Suppressor macrophage treated with lipopolysaccharide for 1 hour (primary cell): ENCODE results near the gene IPO9.
"Not testable (repeated sequence)": the region's sequence is repeated elsewhere in the genome, so short reads cannot be mapped to it uniquely, and the experiment has no call there.

Experiments
- DNase-seq, 3 donors: peaks; one replicate each; pipeline ENCODE4 v3.0.0-alpha.2; 2020 to 2022

The IPO9 gene

DNA sequence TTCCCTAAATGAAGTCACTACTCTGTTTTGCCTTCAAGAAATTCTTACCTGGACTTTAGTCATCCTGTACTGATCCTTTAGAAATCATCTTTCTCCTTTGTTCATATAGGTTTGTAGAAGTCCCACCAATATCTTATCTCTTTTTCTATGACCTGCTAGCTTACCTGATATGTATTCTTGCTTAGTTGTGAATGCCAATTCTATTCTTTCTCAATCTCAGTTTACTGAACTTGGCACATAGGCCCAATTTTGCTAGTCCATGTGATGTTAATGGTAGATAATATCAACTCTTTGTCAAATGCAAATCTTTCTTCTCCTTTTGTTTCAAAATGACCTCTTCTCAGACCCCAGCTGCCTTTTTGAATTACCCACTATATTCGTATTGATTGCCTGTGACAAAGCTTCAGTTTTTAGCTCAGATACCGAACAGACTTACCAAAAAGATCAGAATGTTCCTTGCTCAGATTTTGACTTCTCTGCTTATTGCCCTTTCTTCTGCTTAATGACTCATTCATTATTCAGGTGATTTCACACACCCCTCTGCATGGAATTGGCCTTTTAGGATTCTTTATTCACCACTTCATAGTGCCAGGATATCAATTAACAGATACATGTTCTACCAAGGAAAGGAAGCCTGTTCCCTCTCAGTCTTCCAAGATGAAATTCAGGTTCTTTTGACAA lies 20.6 kb downstream of the IPO9 start:
- no peak for DNase-seq

DNA sequence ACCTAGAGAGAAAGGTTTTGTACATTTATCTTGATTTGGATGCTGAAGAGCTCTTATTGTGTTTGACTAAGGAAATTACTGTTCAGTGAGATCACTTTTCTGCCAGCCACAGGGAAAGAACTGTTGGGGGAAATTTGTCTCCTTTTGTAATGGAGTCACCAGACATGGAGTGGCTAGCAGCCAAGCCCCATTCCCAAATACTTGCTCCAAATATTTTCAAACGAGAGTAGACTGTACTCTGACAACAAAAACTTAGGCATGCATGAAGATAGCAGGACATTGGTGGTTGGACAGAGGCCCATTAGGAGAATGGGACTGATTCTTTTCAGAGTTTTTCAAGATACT lies 21.1 kb downstream of the IPO9 start:
- DNase-seq: no peak

DNA sequence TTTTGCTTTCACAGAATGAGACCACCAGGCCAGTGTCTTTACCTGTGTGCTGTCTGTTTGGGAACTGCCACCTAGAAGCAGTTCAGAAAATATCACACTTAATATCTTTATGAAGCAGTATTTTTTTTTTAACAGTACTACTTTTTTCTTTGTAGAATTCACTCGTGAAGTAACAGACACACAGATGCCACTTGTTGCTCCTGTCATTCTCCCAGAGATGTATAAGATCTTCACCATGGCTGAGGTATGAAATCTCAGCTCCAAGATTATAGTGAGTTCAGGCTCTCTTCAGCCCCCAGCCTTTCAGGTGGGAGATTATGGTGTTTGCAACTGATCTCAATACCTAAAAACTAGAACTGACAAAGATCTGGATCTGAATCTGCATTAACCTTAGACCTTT lies 23.0 kb downstream of the IPO9 start:
- no peak for DNase-seq

DNA sequence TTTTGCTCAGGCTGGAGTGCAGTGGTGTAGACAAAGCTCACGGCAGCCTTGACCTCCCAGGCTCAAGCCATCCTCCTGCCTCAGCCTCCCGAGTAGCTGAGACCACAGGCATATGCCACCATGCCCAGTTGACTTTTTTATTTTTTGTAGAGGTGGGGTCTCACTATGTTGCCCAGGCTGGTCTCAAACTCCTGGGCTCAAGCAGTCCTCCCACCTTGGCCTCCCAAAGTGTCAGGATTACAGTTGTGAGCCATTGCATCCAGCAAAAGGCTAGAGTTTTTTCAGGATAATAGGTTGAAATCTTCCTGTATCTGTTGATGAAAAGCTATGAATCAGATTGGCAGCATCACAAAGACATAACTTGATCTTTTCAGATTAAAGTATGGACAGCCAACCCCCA lies 27.8 kb downstream of the IPO9 start:
- DNase-seq: not testable (repeated sequence)

DNA sequence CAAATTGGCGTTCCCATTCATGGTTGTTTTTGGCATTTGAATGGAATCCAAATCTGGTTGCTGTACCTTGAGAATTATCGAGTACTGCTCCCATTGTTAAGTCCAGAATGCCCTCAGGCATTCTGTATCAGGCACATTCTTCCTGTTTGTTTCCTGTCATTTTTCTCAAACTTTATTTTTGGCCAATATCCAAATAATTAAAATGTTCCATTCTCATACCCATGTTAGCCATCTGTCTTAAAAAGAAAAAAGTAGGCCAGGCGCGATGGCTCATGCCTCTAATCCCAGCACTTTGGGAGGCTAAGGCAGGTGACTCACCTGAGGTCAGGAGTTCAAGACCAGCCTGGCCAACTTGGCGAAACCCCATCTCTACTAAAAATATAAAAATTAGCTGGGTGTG lies 30.5 kb downstream of the IPO9 start:
- no peak for DNase-seq

DNA sequence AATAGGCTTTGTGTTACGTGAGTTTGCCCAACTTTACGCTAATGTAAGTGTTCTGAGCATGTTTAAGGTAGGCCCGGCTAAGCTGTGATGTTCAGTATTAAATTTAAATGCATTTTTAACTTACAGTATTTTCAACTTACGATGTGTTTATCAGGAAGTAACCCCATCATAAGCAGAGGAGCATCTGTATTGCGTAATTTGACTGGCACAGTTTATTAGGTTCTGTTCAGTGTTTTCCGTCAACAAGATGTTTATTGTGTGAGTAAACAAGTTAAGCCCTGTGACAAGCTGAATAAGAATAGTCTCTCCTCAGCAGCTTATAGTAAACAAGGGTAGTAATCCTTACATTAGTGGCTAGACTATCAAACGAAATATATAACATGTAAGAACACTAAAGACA lies 32.5 kb downstream of the IPO9 start:
- DNase-seq: no peak

DNA sequence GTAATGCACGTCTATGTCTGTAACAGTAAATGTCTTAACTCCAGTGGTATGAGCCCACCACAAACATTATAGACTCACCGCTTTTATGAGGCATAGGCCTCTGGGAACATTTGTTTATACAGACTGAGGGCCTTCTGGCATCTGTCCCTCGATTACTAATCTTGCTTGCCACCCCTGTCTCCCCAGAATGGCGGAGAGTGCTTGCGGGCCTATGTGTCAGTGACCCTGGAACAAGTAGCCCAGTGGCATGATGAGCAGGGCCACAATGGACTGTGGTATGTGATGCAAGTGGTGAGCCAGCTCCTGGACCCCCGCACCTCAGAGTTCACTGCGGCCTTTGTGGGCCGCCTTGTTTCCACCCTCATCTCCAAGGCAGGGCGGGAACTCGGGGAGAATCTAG lies 41.4 kb downstream of the IPO9 start:
- DNase-seq: no peak

DNA sequence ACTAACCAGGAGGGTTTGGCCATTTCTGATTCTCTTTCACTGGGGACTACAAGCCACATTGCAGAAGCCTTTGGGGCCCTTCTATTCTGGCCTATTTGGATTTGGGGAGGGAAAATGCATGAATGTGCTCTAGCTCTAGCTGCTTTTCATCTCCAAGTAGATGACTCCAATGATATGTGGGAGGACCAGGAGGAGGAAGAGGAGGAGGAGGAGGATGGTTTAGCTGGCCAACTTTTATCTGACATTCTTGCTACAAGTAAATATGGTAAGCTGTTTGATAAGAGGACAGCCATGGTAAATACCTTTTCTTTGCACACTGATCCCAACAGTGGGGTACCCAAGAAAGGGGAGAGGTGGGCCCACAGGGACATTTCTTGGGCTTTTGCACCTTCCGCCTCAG lies 45.7 kb downstream of the IPO9 start:
- DNase-seq: no peak

DNA sequence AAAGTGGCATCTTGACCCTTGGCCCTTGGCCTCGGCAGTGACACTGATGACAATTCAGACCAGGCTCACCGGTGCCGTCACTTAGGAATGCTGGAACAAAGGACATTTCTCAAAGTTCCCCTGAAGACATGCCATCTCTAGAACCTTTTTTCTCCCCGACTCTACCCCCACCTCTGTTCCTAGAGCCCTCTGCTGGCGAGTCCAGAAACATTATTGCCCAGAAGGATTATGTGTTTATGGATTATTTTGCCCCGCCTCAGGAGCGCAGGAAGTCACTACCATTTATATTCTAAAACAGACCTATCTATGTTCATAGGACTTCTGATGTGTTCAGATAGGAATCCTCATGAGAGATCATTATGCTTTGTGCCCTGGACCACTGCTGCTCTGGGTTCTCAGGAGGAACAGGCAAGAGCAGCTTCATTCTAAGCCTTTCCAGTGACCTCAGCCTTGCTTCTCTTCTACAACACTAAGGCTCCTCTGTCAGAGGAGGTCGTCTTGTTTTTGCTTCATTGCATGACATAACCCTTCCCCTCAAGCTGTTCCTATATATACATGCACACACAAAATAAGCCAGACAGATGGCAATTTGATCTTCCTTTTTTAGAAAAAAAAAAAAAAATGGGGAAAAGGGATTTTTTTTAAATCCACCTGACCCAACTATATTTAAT lies 47.3 kb downstream of the IPO9 start:
- DNase-seq: peak in 1 of 3 donors; percentile 12

DNA sequence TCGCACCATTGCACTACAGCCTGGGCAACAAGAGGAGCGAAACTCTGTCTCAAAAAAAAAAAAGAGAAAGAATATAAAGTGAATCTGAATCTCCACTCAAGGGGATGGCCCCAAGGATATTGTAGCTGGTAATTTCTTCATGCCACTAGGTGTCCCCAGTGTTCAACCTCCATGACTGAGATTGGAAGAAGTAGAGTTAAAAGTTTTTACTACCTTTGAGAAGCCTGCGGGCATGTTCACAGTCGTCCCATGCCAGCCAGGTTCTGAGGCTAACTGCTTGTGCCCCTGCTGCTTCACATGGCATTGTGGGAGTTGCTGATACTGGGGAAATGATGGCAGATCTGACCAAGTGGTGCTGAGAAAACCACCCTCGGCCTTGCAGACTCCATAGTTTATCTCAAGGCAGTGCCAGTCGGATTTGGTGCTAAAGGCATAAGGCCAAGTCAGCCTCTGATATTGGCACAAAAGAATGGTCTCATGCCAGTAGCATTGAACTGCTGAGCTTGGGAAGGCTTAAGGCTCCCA lies 49.0 kb downstream of the IPO9 start:
- peak; percentile 57 to 66 (median 58) for DNase-seq

DNA sequence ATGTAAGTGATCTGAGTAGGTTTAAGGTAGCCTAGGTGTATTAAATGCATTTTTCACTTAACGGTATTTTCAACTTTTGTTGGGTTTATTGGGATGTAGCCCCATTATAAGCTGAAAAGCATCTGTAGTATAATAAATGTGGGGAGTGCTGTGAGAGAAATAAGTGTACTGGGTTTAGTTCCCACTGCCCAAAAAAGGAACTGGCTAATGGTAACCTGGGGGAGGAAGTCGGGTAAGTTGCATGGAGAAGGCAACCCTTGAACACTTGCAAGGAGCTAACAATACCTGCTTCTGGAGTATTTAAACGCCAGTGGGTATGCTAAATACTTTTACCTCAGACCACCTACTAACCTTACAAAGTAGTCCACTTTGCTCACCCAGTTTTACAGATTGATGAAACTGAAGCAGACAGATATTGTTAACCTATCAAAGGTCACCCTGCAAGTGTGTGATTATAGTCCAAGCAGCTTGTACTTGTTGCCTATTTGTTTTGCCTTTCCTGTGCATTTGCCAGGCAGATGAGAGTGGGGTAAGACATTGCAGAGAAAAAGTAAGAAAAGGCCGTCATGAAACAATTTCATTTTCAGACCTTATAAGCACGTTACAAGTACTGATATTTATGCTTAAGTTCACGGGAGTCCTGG lies 52.1 kb downstream of the IPO9 start:
- DNase-seq: peak in 2 of 3 donors; percentile 13 to 29

DNA sequence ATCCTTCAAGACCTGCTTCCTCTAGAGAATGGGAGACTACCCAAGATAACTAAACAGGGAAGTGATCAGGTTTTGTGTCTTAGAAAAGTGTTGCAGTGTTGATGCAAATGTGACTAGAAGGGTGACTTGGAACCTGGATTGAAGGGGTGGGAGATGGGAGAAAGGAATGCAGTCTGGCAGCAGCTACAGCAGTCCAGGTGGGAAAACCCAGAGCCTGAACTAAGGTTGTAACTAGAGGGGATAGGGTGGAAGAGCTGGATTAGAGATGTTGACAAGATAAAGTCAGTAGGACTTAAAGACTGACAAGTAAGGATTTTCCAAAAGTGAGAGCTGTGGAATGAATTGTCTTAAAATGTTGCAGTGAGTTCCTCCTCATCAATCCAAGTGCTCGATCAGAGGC lies 52.7 kb downstream of the IPO9 start:
- no peak for DNase-seq

DNA sequence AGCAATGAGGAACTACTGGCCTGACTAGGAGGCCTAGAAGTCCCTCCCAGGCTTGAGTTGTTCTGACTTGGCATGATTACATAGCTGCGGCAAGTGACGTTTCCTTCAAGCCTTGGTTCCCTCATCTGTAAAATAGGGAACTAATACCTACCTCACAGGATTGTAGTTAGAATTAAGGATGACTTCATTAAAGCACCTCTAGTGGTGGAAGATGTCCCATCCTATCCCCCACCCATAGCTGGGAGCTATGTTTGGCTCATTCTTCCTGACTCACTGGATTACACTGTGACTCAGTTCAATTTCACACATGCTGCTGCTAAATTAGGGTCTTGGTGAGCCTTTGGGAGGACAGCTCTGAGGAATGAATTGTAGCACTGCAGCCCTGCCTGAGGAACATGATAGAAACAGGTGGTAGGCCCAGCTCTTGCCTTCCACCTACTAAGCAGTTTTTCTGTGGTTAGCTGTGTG lies 53.7 kb downstream of the IPO9 start:
- DNase-seq: peak; percentile 88 to 96 (median 95)

DNA sequence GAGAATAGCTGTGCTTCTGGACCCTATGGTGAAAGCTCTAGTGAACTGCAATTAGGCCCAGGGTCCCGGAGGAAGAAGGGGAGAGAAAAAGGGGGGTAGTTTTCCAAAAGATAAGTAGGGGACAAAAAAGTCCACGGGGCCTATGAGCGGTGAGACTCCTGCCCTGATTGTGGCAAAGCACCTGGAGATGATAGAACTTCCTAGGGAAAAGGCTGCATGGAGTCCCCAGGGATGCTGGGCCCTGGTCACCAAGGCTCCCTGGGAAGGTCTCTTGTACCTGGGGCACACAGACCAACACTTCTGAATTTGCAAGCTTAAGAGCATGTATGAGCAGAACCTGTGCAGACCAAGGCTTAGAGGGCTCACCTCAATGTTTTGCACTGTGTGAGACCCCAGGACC lies 54.3 kb downstream of the IPO9 start:
- no peak for DNase-seq

DNA sequence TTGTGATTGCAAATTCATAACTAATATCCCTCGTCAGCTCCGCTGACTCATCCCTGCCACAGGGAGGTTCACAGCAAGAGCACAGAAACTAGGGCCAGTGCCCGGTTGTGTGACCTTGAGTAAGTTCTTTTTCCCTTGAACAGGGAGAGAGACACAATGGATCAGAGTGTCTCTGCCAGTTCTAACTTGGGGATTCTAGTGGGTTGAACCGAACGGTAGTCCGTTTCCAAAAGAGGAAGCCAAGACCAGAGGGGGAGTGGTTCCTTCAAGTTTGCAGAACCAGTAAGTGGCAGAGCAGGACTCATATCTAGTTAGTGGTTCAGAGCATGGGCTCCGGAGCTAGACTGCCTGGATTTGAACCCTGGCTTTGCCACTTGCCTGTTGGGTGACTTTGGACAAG lies 54.8 kb downstream of the IPO9 start:
- DNase-seq: peak; percentile 81 to 86 (median 81)

DNA sequence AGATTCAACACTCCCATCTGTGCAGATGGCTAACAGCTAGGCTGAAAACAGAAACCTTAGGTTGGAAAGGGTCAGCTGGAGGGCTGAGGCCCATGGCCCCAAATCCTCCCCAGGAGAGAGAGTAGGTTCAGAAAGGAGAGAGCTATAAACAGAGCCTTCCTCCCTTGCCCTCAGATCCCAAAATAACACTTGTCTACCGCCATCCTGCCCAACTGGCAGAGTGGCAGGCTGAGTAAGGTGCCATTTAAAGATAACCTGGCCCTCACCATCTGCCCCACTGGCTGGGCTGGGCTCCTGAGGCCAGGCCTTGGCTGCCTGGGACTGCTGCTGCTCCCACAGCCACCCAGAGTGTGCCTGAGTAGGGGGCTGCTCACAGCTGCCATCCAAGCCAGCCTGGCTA lies 55.5 kb downstream of the IPO9 start:
- no peak for DNase-seq

DNA sequence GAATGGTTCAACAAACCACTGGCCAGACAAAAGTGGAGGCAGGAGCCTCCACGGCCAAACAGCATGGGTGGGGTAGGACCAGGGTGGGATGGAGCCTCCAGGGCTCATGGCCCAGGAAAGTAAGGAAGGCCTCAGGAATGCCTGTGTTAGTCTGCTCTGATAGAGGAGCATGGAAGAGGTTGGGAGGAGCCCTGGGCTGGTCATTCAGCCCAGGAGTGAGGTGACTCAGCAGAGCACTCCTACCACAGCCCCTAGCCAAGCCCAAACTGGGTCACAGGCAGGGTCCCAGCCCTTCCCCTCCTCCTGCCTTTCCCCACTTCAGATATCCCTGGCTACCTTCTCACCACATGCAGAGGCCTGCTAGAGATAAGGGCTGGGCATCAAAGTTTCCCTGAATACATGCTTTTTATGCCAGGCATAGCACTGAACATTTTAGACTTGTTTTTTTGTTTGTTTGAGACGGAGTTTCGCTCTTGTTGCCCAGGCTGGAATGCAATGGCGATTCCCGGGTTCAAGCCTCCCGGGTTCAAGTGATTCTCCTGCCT lies 56.6 kb downstream of the IPO9 start:
- DNase-seq: no peak

DNA sequence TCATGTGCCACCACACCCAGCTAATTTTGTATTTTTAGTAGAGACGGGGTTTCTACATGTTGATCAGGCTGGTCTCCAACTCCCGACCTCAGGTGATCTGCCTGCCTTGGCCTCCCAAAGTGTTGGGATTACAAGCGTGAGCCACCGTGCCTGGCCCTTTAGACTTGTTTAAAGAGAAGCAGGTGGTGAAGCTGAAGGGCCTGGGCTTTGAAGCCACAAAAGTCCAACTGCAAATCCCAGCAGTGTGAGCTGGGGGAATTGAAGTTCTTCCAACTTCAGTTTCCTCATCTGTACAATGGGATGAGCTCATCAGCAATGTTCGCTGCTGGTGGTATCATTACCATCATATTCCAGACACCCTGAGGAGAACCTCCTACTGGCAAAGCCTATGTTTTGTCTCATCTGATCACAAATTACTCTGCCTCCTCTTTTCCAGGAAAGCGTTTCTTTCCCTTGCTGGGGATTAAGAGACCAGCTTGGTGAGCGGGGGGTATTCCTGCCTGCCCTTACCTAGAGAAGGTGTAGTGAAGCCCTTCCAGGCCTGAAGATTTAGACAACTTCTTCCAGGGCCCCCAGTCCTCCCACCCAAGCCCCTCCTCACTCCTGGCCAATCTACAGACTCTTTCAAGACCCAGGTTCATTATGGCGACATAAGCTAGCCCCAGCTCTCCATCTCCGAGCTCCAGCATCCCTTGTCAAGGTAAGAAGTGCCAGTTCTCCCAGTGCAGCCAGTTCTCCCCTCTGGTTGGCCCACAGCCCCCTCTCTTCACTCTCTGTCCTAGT lies 57.3 kb downstream of the IPO9 start:
- no peak for DNase-seq

DNA sequence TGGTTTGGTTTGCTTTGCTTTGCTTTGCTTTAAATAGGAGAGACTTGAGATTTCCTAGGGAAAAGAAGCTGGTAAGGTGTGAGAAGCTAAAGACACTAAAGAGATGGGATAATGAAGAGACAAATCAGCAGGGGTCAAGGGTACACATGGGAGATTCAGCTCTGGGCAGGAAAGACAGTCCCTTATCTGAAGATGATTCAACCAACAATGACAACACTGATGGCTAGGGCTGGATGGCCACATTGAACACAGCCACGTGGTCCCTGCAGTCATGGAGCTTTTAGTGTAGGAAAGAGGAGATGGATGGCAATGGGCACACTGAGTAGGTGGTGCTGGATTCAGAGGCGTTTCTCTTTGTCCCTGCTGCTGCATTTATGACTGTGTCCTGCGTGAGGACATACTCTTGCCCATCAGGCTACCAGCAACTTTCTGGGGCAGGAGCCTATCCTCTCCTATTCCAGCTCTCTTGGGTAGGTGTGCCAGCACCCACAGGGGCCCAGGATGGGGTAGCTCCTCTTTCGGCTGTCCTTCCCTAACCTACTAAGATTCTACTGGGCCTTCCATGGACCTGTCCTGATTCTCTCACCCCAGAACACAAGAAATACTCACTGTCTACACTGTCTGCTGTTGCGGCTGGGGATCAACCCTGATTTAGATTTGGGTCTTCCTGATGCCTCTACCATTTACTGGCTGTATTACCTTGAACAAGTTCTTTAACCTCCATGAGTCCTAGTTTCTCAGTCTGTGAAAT lies 58.3 kb downstream of the IPO9 start:
- no peak for DNase-seq

DNA sequence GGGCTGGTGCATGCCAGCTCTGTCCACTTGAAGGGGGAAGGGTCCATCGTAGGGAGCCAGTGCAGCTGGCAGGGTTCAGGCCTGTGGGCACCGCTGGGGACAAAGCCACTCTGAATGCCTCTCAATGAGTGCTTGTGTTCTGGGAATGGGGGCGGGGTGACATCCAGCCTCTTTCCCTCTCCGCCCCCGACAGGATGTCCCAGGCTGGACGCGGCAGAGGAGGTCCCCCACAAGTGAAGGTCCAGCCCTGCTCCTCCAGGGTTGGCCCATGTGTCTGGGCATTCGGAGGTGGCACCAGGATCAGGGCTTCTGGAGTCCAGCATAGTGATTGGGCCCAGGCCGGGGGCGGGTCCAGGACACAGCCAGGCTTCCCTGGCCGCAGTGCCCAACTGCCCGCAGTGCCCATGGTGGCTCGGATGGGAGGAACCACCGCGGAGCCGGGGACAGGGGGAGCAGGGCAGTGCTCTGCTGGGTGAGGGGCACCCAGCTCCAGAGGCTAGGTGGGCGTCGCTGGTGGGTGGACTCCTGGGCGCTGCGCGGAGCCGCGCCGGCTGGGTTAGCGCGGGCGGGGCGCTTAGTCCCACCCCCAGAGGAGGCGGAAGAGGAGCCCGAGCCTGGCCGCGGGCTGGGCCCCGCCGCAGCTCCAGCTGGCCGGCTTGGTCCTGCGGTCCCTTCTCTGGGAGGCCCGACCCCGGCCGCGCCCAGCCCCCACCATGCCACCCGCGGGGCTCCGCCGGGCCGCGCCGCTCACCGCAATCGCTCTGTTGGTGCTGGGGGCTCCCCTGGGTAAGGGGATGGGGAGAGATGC lies 59.5 kb downstream of the IPO9 start, which contains the start of gene SHISA4:
SHISA4 (plus strand) TSS at position 617 of the 808 bp plus-strand sequence; CDS start at position 714, 97 bp downstream.
- DNase-seq: peak; percentile 48 to 78 (median 51)
